SK-N-SH (cell line): Measurements from ENCODE around the gene TMEM232. TPM values are rescaled to one million over a fixed set of nuclear protein-coding genes. Genes with fewer than 3 reads are reported as not detected.

ENCODE experiments used
- CTCF ChIA-PET: fragments of 300-600, 350-600 bp; formaldehyde crosslinking; extraction: SDS; loops from one replicate; lab custom pipeline; 2021; lab: Yijun Ruan, JAX
- POLR2A ChIA-PET: fragments of 350-600 bp; sonication (Branson Sonifier 250); formaldehyde crosslinking; extraction: SDS; loops from one replicate; lab custom pipeline; 2020; ENCODE audit warnings: antibody characterized with exemption, inconsistent platforms; lab: Yijun Ruan, JAX
- DNase-seq: peaks from one replicate; pipeline ENCODE4 v3.0.0; 2012
- H2AFZ ChIP-seq: fragments of 200-600 bp; sonication (generic); 2 replicates; pipeline ENCODE4 v1.8.1; 2016; ENCODE audit warnings: antibody characterized with exemption, mild to moderate bottlenecking, low read depth
- H3F3A ChIP-seq: fragments of 200-600 bp; sonication (generic); replicated peaks from 2 replicates; pipeline ENCODE3; 2016; ENCODE audit warnings: antibody characterized with exemption, mild to moderate bottlenecking; ENCODE audit not compliant: insufficient read depth
- H3K27ac ChIP-seq, 2 experiments: fragments of 200-500 bp in 1 of 2; fragments of 200-600 bp in 1 of 2; sonication (Bioruptor generic) in 1 of 2; sonication (generic), shearing (Covaris generic) in 1 of 2; 2 replicates each; pipeline versions ENCODE4 v1.5.1 to v1.6.1; 2014 to 2016; ENCODE audit warnings: low read depth in 2 of 2, inconsistent platforms in 1 of 2, low read length in 1 of 2, mild to moderate bottlenecking in 1 of 2, mixed read lengths in 1 of 2
- H3K27me3 ChIP-seq: fragments of 200-600 bp; sonication (generic), shearing (Covaris generic); 2 replicates; pipeline ENCODE4 v1.6.1; 2016; ENCODE audit warnings: mixed run types; ENCODE audit not compliant: insufficient read depth
- H3K36me3 ChIP-seq, 2 experiments: fragments of 200-500 bp in 1 of 2; fragments of 200-600 bp in 1 of 2; sonication (Bioruptor generic) in 1 of 2; sonication (generic) in 1 of 2; replicated peaks in 1 of 2; 2 replicates each; pipeline versions ENCODE3 to v1.5.1; 2014 to 2016; ENCODE audit warnings: low read length in 1 of 2, mild to moderate bottlenecking in 1 of 2; ENCODE audit not compliant: insufficient read depth in 2 of 2, control insufficient read depth in 1 of 2
- H3K4me1 ChIP-seq, 2 experiments: fragments of 200-500 bp in 1 of 2; fragments of 200-600 bp in 1 of 2; sonication (Bioruptor generic) in 1 of 2; sonication (generic), shearing (Covaris generic) in 1 of 2; 2 replicates each; pipeline versions ENCODE4 v1.5.1 to v1.6.1; 2014 to 2016; ENCODE audit warnings: low read depth in 1 of 2, low read length in 1 of 2, mixed run types in 1 of 2; ENCODE audit not compliant: insufficient read depth in 2 of 2, control insufficient read depth in 1 of 2
- H3K4me2 ChIP-seq: fragments of 200-600 bp; sonication (generic), shearing (Covaris generic); 2 replicates; pipeline ENCODE4 v1.6.1; 2017; ENCODE audit warnings: mixed run types
- H3K4me3 ChIP-seq, 2 experiments: fragments of 200-500 bp in 1 of 2; fragments of 200-600 bp in 1 of 2; sonication (Bioruptor generic) in 1 of 2; sonication (generic), shearing (Covaris generic) in 1 of 2; 2 replicates each; pipeline versions ENCODE4 v1.5.1 to v1.8.1; 2014 to 2016; ENCODE audit warnings: low read depth in 2 of 2, inconsistent platforms in 1 of 2, low read length in 1 of 2, mild to moderate bottlenecking in 1 of 2, mixed read lengths in 1 of 2, moderate library complexity in 1 of 2
- H3K79me2 ChIP-seq: fragments of 200-600 bp; sonication (generic); 2 replicates; pipeline ENCODE4 v1.8.1; 2017; ENCODE audit warnings: mild to moderate bottlenecking; ENCODE audit not compliant: insufficient read depth
- H3K9ac ChIP-seq: fragments of 200-600 bp; sonication (generic); 2 replicates; pipeline ENCODE4 v1.6.1; 2017; ENCODE audit warnings: mixed run types
- H3K9me2 ChIP-seq: fragments of 200-600 bp; sonication (generic); 2 replicates; pipeline ENCODE4 v1.6.1; 2017; ENCODE audit warnings: mixed run types
- H3K9me3 ChIP-seq: fragments of 200-600 bp; sonication (generic); 2 replicates; pipeline ENCODE4 v1.6.1; 2017; ENCODE audit warnings: mixed run types, mild to moderate bottlenecking, moderate library complexity
- H4K20me1 ChIP-seq: fragments of 200-600 bp; sonication (generic); 2 replicates; pipeline ENCODE4 v1.6.1; 2017; ENCODE audit warnings: mild to moderate bottlenecking, mixed run types; ENCODE audit not compliant: insufficient read depth
- ELF1 ChIP-seq: IDR thresholded peaks from 2 replicates; pipeline ENCODE4 v1.4.0; 2012
- FOSL2 ChIP-seq: IDR thresholded peaks from 2 replicates; pipeline ENCODE4 v1.4.0; 2012; ENCODE audit warnings: low read depth, mild to moderate bottlenecking, moderate library complexity, borderline replicate concordance
- FOXJ3 ChIP-seq: sonication (generic); formaldehyde crosslinking; IDR thresholded peaks from 2 replicates; pipeline ENCODE4 v1.5.1; 2020; ENCODE audit warnings: mild to moderate bottlenecking, missing genetic modification reagents
- GABPA ChIP-seq: IDR thresholded peaks from 2 replicates; pipeline ENCODE4 v1.4.0; 2012; ENCODE audit warnings: low read depth, mild to moderate bottlenecking
- GATA2 ChIP-seq: sonication (generic); formaldehyde crosslinking; IDR thresholded peaks from 2 replicates; pipeline ENCODE4 v1.5.0; 2020; ENCODE audit warnings: mild to moderate bottlenecking, missing genetic modification reagents
- JUND ChIP-seq: IDR thresholded peaks from 2 replicates; pipeline ENCODE4 v1.4.0; 2012
- MXI1 ChIP-seq: IDR thresholded peaks from 2 replicates; pipeline ENCODE4 v1.6.1; 2012; ENCODE audit warnings: mild to moderate bottlenecking, low read depth, low read length, improper control_type of control experiment
- NFIC ChIP-seq: IDR thresholded peaks from 2 replicates; pipeline ENCODE4 v1.4.0; 2012; ENCODE audit warnings: borderline replicate concordance
- POLR2AphosphoS5 ChIP-seq: IDR thresholded peaks from 2 replicates; pipeline ENCODE4 v1.6.1; 2012; ENCODE audit warnings: low read depth, low read length
- RAD21 ChIP-seq: IDR thresholded peaks from 2 replicates; pipeline ENCODE4 v1.6.1; 2012; ENCODE audit warnings: mild to moderate bottlenecking, low read length
- RCOR1 ChIP-seq: fragments of 150-350 bp; IDR thresholded peaks from 2 replicates; pipeline ENCODE4 v1.6.1; 2017; ENCODE audit warnings: antibody characterized with exemption, low read length
- RXRA ChIP-seq: IDR thresholded peaks from 2 replicates; pipeline ENCODE4 v1.4.0; 2012; ENCODE audit warnings: low read depth, mild to moderate bottlenecking, borderline replicate concordance
- SIN3A ChIP-seq: IDR thresholded peaks from 2 replicates; pipeline ENCODE4 v1.6.1; 2012; ENCODE audit warnings: low read depth, mild to moderate bottlenecking, low read length, moderate library complexity, borderline replicate concordance
- TEAD4 ChIP-seq: IDR thresholded peaks from 2 replicates; pipeline ENCODE4 v1.4.0; 2012; ENCODE audit warnings: mild to moderate bottlenecking, borderline replicate concordance; ENCODE audit not compliant: insufficient read depth
- WGBS: methylation state at CpG from one replicate; pipeline ENCODE4 v1.1.6; 2017; ENCODE audit warnings: low lambda C conversion rate; 5-methylcytosine and 5-hydroxymethylcytosine counted together
- polyA plus RNA-seq, 3 experiments: library from polyadenylated mRNA; depleted of rRNA; stranded (reverse); fragments of >200 nt; gene quantifications; 2 replicates each; pipeline ENCODE4 v1.2.3, GENCODE V29; 2012
- TF ChIP-seq, protein P1 (sequence below): IDR thresholded peaks from 2 replicates; pipeline ENCODE4 v1.6.1; 2012; ENCODE audit warnings: mild to moderate bottlenecking, low read depth, low read length, moderate library complexity
- TF ChIP-seq, protein P2 (sequence below): IDR thresholded peaks from 2 replicates; pipeline ENCODE4 v1.4.0; 2012; ENCODE audit warnings: low read depth
- TF ChIP-seq, protein P3 (sequence below): IDR thresholded peaks from 2 replicates; pipeline ENCODE4 v1.4.0; 2012; ENCODE audit warnings: low read depth, borderline replicate concordance
- TF ChIP-seq, protein P4 (sequence below): fragments of 200-600 bp; sonication (generic); IDR thresholded peaks from 2 replicates; pipeline ENCODE4 v1.6.1; 2017; ENCODE audit warnings: antibody characterized with exemption, mild to moderate bottlenecking, moderate library complexity
- TF ChIP-seq, protein P5 (sequence below): IDR thresholded peaks from 2 replicates; pipeline ENCODE4; 2012
- TF ChIP-seq, protein P6 (sequence below): fragments of 150-350 bp; IDR thresholded peaks from 2 replicates; pipeline ENCODE4 v1.6.1; 2017; ENCODE audit warnings: antibody characterized with exemption, low read length, low read depth, borderline replicate concordance

Gene TMEM232
- 0.66 and 1.2 TPM in 2 replicates for polyA plus RNA-seq (2012; rRNA removed)
- polyA plus RNA-seq (2012; cell fraction: cytosol; rRNA removed): 1.0 and 1.1 TPM in 2 replicates
- polyA plus RNA-seq (2012; cell fraction: nucleus; rRNA removed): 0.48 and 0.89 TPM in 2 replicates

DNA sequence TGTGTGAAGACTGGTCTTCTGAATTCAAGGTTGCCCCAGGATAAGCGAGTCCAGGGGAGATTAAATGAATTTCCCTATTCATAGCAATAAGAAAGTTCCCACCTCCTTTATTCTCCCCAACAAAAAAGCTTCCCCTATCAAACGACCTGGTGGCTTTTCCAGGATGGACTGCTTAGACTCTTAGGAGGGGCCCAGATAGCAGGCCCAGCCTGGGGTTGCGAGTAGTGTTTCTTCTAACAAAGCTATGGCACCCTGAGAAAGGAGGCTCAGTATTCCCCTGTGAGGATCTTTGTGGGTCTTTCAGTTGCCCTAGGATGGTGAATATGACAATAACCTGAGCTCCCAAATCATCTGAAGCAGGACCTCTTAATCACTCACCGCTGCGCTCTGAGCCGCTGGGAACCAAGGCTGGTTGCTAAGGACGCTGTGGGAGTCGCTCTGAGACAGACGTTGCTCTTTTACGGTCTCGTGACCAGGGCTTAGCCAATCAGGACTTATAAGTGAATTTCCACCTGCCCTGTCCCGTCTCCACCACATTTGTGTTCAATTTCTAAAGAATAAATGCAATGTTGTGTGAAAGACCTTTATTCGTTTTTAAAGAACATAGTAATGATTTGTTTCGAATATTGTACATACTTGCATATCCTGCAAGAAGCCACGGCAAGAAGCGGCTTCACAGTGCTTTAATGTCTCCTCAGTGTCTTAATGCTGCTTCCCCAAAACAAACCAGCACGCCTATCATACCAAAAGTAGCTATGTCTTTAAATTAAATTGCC is at the start of gene TMEM232:
TMEM232 (minus strand) TSS at position 423 of the 776 bp plus-strand sequence. CDS start 59,319 bp downstream, outside the sequence.
- H3K4me3 ChIP-seq: peak within 1 kb of the TSS; percentile 51 to 54
- H3K27me3 ChIP-seq: no peaks in the 10 kb centered on the region
- H3K36me3 ChIP-seq: no peaks in the 10 kb centered on the region
- H3K79me2 ChIP-seq: no peaks in the 10 kb centered on the region
- H3K9ac ChIP-seq: no peak within 1 kb of the TSS
- no peaks in the 10 kb centered on the region for H3K4me1 ChIP-seq
- no peaks in the 10 kb centered on the region for H3K9me3 ChIP-seq
- peak within 1 kb of the TSS in 1 of 2 experiments; percentile 19; a peak in 1 of 4 replicates for H3K27ac ChIP-seq
- H2AFZ ChIP-seq: peak within 1 kb of the TSS; percentile 56
- DNase-seq: peak; percentile 54
- no peaks in the 10 kb centered on the region for H3K9me2 ChIP-seq
- TF ChIP-seq FOXJ3 (CRISPR knock-in tag): no peak
- no peak for TF ChIP-seq TEAD4
- no peak for TF ChIP-seq NFIC
- TF ChIP-seq, protein P1, sequence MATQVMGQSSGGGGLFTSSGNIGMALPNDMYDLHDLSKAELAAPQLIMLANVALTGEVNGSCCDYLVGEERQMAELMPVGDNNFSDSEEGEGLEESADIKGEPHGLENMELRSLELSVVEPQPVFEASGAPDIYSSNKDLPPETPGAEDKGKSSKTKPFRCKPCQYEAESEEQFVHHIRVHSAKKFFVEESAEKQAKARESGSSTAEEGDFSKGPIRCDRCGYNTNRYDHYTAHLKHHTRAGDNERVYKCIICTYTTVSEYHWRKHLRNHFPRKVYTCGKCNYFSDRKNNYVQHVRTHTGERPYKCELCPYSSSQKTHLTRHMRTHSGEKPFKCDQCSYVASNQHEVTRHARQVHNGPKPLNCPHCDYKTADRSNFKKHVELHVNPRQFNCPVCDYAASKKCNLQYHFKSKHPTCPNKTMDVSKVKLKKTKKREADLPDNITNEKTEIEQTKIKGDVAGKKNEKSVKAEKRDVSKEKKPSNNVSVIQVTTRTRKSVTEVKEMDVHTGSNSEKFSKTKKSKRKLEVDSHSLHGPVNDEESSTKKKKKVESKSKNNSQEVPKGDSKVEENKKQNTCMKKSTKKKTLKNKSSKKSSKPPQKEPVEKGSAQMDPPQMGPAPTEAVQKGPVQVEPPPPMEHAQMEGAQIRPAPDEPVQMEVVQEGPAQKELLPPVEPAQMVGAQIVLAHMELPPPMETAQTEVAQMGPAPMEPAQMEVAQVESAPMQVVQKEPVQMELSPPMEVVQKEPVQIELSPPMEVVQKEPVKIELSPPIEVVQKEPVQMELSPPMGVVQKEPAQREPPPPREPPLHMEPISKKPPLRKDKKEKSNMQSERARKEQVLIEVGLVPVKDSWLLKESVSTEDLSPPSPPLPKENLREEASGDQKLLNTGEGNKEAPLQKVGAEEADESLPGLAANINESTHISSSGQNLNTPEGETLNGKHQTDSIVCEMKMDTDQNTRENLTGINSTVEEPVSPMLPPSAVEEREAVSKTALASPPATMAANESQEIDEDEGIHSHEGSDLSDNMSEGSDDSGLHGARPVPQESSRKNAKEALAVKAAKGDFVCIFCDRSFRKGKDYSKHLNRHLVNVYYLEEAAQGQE: no peak
- TF ChIP-seq MXI1: peak; percentile 33; the same call in 1 of the 2 replicates
- no peak for TF ChIP-seq SIN3A
- TF ChIP-seq RXRA: no peak
- TF ChIP-seq GABPA: no peak
- TF ChIP-seq, protein P2, sequence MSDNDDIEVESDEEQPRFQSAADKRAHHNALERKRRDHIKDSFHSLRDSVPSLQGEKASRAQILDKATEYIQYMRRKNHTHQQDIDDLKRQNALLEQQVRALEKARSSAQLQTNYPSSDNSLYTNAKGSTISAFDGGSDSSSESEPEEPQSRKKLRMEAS: no peak
- TF ChIP-seq, protein P3, sequence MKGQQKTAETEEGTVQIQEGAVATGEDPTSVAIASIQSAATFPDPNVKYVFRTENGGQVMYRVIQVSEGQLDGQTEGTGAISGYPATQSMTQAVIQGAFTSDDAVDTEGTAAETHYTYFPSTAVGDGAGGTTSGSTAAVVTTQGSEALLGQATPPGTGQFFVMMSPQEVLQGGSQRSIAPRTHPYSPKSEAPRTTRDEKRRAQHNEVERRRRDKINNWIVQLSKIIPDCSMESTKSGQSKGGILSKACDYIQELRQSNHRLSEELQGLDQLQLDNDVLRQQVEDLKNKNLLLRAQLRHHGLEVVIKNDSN: peak; percentile 87
- no peak for TF ChIP-seq POLR2AphosphoS5
- TF ChIP-seq GATA2 (CRISPR knock-in tag): no peak
- TF ChIP-seq ELF1: no peak
- TF ChIP-seq JUND: no peak
- TF ChIP-seq RCOR1: no peak
- TF ChIP-seq, protein P4, sequence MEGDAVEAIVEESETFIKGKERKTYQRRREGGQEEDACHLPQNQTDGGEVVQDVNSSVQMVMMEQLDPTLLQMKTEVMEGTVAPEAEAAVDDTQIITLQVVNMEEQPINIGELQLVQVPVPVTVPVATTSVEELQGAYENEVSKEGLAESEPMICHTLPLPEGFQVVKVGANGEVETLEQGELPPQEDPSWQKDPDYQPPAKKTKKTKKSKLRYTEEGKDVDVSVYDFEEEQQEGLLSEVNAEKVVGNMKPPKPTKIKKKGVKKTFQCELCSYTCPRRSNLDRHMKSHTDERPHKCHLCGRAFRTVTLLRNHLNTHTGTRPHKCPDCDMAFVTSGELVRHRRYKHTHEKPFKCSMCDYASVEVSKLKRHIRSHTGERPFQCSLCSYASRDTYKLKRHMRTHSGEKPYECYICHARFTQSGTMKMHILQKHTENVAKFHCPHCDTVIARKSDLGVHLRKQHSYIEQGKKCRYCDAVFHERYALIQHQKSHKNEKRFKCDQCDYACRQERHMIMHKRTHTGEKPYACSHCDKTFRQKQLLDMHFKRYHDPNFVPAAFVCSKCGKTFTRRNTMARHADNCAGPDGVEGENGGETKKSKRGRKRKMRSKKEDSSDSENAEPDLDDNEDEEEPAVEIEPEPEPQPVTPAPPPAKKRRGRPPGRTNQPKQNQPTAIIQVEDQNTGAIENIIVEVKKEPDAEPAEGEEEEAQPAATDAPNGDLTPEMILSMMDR: no peak
- no peak for TF ChIP-seq FOSL2
- TF ChIP-seq, protein P5, sequence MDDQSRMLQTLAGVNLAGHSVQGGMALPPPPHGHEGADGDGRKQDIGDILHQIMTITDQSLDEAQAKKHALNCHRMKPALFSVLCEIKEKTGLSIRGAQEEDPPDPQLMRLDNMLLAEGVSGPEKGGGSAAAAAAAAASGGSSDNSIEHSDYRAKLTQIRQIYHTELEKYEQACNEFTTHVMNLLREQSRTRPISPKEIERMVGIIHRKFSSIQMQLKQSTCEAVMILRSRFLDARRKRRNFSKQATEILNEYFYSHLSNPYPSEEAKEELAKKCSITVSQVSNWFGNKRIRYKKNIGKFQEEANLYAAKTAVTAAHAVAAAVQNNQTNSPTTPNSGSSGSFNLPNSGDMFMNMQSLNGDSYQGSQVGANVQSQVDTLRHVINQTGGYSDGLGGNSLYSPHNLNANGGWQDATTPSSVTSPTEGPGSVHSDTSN: no peak
- TF ChIP-seq RAD21: no peak
- TF ChIP-seq, protein P6, sequence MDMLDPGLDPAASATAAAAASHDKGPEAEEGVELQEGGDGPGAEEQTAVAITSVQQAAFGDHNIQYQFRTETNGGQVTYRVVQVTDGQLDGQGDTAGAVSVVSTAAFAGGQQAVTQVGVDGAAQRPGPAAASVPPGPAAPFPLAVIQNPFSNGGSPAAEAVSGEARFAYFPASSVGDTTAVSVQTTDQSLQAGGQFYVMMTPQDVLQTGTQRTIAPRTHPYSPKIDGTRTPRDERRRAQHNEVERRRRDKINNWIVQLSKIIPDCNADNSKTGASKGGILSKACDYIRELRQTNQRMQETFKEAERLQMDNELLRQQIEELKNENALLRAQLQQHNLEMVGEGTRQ: peak; percentile 11; the same call in 1 of the 2 replicates
- TF ChIP-seq, all 33 proteins: peak for 3
- WGBS: 53% methylated on average over 15 of the region's 17 CpGs
- ChIA-PET CTCF (interaction anchor here (1.8 kb wide), 1 partner anchor 9 kb away, joined by 6 read pairs; no protein-coding TSS in a partner anchor), POLR2A (interaction anchor here (0.6 kb wide), 1 partner anchor 12 kb away, joined by 3 read pairs; the partner anchor contains the start of gene SLC25A46)
- no peaks in the 10 kb centered on the region for H4K20me1 ChIP-seq
- peak within 1 kb of the TSS; percentile 46; the same call in 1 of the 2 replicates for H3K4me2 ChIP-seq
- H3F3A ChIP-seq: peaks cover 5% of the 10 kb centered on the region
